ENCODE results near the gene CPNE7.

DNA sequence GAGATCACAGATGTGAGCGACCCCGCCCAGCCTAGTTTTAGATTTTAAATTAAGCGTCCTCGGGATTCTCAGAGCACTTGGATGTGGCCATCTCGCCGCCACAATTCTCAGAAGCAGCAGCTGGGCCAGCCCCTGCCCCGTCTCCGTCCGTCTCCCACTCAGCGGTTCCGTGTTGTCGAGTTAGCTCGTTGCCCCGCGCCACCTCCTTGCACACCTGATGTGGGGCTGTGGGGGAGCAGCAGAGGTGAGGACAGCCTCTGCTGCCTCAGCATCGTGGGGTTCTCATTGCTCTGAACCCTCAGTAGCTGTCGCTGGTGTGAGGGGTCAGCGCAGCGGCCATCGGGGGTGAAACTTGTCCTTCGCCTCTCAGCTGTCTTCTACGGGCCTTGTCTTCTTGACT lies 23.2 kb upstream of the CPNE7 start:
- TF ChIP-seq, protein P1, sequence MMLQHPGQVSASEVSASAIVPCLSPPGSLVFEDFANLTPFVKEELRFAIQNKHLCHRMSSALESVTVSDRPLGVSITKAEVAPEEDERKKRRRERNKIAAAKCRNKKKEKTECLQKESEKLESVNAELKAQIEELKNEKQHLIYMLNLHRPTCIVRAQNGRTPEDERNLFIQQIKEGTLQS (IDR thresholded peaks at IDR 0.05): no peak
- TF ChIP-seq SP1 (IDR thresholded peaks at IDR 0.05) (no peak), TAF1 (conservative IDR thresholded peaks at IDR 0.05) (no peak), RAD21 (IDR thresholded peaks at IDR 0.05) (no peak), EGR1 (IDR thresholded peaks at IDR 0.05; ENCODE audit: low read depth in 2 of 2) (no peak), YY1 (IDR thresholded peaks at IDR 0.05) (no peak), GABPA (IDR thresholded peaks at IDR 0.05 in 1 of 2, conservative IDR thresholded peaks at IDR 0.05 in 1 of 2) (no peak)
- TF ChIP-seq, protein P2, sequence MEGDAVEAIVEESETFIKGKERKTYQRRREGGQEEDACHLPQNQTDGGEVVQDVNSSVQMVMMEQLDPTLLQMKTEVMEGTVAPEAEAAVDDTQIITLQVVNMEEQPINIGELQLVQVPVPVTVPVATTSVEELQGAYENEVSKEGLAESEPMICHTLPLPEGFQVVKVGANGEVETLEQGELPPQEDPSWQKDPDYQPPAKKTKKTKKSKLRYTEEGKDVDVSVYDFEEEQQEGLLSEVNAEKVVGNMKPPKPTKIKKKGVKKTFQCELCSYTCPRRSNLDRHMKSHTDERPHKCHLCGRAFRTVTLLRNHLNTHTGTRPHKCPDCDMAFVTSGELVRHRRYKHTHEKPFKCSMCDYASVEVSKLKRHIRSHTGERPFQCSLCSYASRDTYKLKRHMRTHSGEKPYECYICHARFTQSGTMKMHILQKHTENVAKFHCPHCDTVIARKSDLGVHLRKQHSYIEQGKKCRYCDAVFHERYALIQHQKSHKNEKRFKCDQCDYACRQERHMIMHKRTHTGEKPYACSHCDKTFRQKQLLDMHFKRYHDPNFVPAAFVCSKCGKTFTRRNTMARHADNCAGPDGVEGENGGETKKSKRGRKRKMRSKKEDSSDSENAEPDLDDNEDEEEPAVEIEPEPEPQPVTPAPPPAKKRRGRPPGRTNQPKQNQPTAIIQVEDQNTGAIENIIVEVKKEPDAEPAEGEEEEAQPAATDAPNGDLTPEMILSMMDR (IDR thresholded peaks at IDR 0.05; ENCODE audit: low read depth, low read length, missing input control): no peak
- TF ChIP-seq, protein P3, sequence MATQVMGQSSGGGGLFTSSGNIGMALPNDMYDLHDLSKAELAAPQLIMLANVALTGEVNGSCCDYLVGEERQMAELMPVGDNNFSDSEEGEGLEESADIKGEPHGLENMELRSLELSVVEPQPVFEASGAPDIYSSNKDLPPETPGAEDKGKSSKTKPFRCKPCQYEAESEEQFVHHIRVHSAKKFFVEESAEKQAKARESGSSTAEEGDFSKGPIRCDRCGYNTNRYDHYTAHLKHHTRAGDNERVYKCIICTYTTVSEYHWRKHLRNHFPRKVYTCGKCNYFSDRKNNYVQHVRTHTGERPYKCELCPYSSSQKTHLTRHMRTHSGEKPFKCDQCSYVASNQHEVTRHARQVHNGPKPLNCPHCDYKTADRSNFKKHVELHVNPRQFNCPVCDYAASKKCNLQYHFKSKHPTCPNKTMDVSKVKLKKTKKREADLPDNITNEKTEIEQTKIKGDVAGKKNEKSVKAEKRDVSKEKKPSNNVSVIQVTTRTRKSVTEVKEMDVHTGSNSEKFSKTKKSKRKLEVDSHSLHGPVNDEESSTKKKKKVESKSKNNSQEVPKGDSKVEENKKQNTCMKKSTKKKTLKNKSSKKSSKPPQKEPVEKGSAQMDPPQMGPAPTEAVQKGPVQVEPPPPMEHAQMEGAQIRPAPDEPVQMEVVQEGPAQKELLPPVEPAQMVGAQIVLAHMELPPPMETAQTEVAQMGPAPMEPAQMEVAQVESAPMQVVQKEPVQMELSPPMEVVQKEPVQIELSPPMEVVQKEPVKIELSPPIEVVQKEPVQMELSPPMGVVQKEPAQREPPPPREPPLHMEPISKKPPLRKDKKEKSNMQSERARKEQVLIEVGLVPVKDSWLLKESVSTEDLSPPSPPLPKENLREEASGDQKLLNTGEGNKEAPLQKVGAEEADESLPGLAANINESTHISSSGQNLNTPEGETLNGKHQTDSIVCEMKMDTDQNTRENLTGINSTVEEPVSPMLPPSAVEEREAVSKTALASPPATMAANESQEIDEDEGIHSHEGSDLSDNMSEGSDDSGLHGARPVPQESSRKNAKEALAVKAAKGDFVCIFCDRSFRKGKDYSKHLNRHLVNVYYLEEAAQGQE (IDR thresholded peaks at IDR 0.05): no peak
- TF ChIP-seq, protein P4, sequence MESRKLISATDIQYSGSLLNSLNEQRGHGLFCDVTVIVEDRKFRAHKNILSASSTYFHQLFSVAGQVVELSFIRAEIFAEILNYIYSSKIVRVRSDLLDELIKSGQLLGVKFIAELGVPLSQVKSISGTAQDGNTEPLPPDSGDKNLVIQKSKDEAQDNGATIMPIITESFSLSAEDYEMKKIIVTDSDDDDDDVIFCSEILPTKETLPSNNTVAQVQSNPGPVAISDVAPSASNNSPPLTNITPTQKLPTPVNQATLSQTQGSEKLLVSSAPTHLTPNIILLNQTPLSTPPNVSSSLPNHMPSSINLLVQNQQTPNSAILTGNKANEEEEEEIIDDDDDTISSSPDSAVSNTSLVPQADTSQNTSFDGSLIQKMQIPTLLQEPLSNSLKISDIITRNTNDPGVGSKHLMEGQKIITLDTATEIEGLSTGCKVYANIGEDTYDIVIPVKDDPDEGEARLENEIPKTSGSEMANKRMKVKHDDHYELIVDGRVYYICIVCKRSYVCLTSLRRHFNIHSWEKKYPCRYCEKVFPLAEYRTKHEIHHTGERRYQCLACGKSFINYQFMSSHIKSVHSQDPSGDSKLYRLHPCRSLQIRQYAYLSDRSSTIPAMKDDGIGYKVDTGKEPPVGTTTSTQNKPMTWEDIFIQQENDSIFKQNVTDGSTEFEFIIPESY (IDR thresholded peaks at IDR 0.05): no peak
